ENCODE results near the gene CDC20B.

The CDC20B gene

DNA sequence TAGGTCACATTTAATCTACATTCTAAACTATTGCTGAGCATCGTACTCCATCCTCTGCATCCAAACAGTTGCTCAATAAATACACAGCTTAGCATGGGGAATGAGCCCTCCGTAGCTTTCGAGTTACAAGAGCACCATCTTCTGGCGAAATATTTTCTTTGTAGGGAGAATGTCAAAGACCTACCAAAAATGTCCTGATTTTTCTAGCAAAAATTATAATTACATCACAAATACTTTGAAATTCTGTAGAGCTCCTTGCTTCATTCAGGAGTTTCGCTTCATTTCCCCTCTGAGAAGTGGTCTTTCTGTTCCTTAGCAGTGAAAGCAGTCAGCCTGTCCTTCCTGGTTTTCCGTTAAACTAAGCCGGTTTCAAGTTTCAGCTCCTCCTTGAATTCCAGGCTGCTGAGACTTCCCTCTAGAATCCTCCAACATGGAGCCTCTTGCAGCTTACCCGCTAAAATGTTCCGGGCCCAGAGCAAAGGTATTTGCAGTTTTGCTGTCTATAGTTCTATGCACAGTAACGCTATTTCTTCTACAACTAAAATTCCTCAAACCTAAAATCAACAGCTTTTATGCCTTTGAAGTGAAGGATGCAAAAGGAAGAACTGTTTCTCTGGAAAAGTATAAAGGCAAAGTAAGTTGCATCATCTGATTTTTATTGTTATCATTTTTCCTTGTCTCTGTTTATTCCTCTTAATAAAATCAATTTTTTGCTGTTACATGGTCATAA is 13.0 kb downstream of the CDC20B start, which contains the start of gene GPX8:
Gene GPX8, plus strand, starts transcription at position 409 of the 730 bp plus-strand sequence. Its CDS starts 22 bp downstream, at position 431.
- TF ChIP-seq, protein P1, sequence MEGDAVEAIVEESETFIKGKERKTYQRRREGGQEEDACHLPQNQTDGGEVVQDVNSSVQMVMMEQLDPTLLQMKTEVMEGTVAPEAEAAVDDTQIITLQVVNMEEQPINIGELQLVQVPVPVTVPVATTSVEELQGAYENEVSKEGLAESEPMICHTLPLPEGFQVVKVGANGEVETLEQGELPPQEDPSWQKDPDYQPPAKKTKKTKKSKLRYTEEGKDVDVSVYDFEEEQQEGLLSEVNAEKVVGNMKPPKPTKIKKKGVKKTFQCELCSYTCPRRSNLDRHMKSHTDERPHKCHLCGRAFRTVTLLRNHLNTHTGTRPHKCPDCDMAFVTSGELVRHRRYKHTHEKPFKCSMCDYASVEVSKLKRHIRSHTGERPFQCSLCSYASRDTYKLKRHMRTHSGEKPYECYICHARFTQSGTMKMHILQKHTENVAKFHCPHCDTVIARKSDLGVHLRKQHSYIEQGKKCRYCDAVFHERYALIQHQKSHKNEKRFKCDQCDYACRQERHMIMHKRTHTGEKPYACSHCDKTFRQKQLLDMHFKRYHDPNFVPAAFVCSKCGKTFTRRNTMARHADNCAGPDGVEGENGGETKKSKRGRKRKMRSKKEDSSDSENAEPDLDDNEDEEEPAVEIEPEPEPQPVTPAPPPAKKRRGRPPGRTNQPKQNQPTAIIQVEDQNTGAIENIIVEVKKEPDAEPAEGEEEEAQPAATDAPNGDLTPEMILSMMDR (IDR thresholded peaks at IDR 0.05; ENCODE audit: insufficient read depth, missing control alignments) = peak; percentile 71
- DNase-seq (ENCODE audit: insufficient read length, low spot score) (no peak), FAIRE-seq (no peak)

DNA sequence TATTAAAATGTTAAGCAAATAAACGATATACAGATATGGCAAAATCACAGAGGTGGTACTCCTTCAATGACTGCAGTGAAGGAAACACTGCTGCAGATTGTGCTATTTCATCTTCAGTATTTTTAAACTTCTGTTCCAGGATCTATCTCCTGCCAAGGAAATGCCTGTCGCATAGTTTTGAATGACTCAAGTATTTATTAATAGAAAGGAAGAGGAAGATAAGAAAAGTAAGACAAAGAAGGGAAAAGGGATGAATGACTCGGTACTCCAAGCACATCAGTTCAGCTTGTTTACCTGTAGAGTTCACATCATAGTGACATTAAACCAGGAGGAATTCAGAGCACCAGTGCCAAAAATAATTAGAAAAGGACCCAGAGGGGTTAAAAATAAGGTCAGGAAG is 18.1 kb downstream of the CDC20B start:
- DNase-seq (ENCODE audit: insufficient read length, low spot score) (no peak), FAIRE-seq (no peak)
- TF ChIP-seq, protein P1 (IDR thresholded peaks at IDR 0.05; ENCODE audit: insufficient read depth, missing control alignments) = no peak

DNA sequence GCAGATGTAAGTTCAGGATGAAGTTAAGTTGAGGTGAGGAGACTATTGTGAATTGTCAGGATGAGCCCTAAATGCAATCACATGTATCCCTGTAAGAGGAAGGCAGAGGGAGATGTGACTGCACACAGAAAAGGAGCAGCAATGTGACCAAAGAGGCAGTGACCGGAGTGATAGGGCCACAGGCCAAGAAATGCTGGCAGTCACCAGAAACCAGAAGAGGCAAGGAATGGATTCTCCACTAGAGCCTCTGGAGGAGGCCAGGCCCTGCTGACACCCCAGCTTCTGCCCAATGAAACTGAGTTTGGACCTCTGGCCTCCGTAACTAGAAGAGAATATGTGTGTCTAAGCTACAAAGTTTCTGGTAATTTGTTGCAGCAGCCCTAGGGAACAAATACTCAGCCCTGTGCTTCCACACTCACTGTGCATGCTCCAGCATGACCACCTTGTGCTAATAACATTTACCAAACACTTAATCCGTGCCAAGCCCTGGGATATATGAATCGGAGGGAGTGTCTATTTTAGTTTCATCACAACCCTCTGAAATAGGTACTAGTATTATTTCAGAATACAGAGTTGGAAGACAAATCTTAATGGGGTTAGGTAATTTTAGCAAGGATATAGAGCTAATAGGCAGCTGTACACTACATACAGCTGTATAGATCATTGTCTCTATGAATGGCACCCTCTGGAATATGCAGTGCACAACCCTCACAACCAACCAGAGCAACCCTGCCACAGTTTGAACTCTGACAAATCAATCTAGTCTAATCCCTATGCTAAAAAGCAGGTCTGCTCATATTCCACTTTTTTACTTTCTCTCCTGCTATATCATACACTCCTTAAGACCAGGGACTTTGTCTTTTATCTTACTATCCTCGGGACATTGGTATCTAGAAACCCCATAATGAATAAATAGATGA is 20.8 kb downstream of the CDC20B start:
- TF ChIP-seq, protein P1 (IDR thresholded peaks at IDR 0.05; ENCODE audit: insufficient read depth, missing control alignments) = no peak
- DNase-seq (ENCODE audit: insufficient read length, low spot score) (no peak), FAIRE-seq (no peak)

DNA sequence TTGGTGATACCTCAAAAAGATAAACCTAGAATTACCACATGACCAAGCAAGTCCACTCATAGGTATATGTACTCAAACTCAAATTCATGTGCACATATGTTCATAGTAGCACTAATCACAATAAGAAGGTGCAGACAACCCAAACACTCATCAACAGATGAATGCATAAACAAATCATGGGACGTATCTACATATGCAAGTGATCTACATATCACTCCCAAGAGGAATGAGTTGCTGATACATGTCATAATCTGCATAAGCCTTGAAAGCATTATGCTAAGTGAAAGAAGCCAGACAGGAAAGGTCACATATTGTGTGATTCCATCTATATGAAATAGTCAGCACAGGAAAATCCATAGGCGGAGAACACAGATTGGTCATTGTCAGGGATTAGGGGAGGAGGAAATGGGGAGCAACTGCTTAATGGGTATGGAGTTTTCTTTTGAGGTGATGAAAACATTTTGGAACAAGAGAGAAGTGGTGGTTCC is 23.6 kb downstream of the CDC20B start:
- TF ChIP-seq, protein P1 (IDR thresholded peaks at IDR 0.05; ENCODE audit: insufficient read depth, missing control alignments) = no peak
- FAIRE-seq = no peak
- DNase-seq (ENCODE audit: insufficient read length, low spot score) = no peak

DNA sequence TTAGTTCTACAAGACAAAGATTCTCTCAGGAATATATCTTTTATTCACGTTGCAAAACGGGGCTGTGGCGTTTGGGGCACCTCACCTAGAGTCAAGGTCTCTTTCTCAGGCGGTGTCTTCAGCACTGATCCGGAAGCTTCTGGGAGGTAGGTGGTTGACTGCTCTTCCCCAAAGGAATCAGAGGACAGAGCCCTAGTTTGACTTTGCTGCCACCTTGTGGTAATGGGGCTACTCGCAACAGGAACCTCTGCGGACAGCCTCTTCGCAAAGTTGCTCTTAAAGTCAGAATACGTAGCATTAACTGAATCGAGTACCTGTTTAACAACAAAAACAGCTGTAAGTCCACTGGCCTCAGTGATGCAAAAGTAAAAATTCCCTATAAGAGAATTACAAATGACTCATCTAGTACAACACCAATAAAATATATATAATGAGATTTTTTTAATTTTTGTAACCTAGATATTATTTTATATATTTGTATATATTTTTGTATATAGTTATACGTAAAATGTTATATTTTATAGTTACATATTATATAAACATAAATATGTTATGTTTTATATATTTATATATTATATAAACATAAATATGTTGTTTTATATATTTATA is 26.3 kb downstream of the CDC20B start:
- TF ChIP-seq, protein P1 (IDR thresholded peaks at IDR 0.05; ENCODE audit: insufficient read depth, missing control alignments) = peak; percentile 89
- peak; percentile 73 for FAIRE-seq
- no peak for DNase-seq (ENCODE audit: insufficient read length, low spot score)

DNA sequence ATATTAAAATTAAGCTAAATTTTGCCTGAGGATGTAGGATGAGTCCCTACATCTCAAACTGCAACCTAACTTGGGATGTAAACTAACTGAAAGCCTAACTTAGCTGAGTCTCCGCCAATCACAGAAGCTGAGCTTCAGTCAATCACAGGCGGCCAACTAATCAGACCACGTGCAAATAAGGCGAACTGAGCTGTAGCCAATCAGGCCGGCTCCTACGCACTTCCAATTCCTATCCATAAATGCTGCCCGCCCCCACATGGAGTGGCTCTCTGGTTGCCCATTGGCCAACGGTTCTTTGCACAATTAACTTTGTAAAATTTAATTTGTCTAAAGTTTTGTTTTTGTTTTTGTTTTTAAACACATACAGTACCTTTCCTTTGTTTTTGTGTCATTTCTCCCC is 26.9 kb downstream of the CDC20B start:
- TF ChIP-seq, protein P1 (IDR thresholded peaks at IDR 0.05; ENCODE audit: insufficient read depth, missing control alignments) = no peak
- FAIRE-seq (no peak), DNase-seq (ENCODE audit: insufficient read length, low spot score) (no peak)
